ENCODE data around the gene TNRC18.

DNA sequence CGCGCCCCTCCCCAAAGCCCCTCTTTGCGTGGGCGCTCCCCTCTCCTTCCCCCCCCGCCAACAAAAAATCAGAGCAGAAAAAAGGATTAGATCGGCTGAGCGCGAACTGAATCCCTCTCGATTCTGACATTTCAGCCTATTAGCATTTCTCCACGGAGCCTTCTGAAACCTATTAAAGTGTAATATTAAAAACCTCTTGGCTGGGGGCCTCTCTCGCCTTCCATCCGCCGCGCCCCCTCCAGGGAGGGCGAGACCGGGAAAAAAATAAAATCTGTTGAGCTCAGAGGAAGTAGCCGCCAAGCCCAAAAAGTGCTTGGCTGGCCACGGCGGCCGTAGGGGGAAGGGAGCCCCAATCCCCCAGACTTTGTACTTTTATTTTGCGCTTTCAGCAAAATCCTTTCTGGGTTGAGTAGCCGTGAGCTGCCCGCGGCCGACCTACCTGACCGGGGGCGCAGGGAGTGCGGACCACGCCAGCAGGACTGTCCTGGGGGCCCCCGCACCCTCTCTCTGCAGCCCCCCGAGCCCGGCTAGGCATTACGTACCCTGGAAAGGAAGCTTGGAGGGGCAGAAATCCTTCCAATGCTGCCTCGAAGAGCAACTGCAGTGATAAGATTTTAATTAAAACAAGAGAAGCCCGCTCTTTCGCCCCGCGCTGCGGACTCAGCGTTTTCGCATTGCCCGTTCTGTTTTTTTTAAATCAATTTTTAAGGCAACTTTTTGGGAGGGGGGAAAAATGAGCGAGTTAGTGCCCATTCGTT lies 1.3 kb upstream of the TNRC18 start:
- TF ChIP-seq TAF1 (IDR thresholded peaks at IDR 0.05; ENCODE audit: low read depth, low read length) (no peak), POLR2AphosphoS5 (IDR thresholded peaks at IDR 0.05; ENCODE audit: low read depth, low read length) (no peak)
